Osteoblast (primary cell): ENCODE measurements around the gene KRTAP6-1. TPM values are rescaled to one million over a fixed set of nuclear protein-coding genes. Genes with fewer than 3 reads are reported as not detected.

Experiments used
- DNase-seq: peaks from one replicate; pipeline ENCODE4 v3.0.0; 2011; ENCODE audit warnings: low spot score, mixed read lengths; ENCODE audit not compliant: insufficient read length; ENCODE audit errors: missing footprints
- H2AFZ ChIP-seq: 2 replicates; pipeline ENCODE4 v1.6.0; 2011; ENCODE audit warnings: mild to moderate bottlenecking, low read length
- H3K27ac ChIP-seq: 2 replicates; pipeline ENCODE4 v1.5.1; 2011; ENCODE audit warnings: mild to moderate bottlenecking, low read depth, low read length, moderate library complexity
- H3K27me3 ChIP-seq: 2 replicates; pipeline ENCODE4 v1.6.0; 2012; ENCODE audit warnings: mild to moderate bottlenecking, control low read depth, inconsistent platforms, low read length, moderate library complexity; ENCODE audit not compliant: insufficient read depth
- H3K36me3 ChIP-seq: 2 replicates; pipeline ENCODE4 v1.5.1; 2011; ENCODE audit warnings: mild to moderate bottlenecking, low read length, control low read depth, moderate library complexity; ENCODE audit not compliant: insufficient read depth
- H3K4me1 ChIP-seq: 2 replicates; pipeline ENCODE4 v1.5.1; 2011; ENCODE audit warnings: mild to moderate bottlenecking, low read length, control low read depth, moderate library complexity; ENCODE audit not compliant: insufficient read depth
- H3K4me2 ChIP-seq: 2 replicates; pipeline ENCODE4 v1.6.0; 2011; ENCODE audit warnings: mild to moderate bottlenecking, low read length; ENCODE audit not compliant: insufficient read depth
- H3K4me3 ChIP-seq: fragments of 200-600 bp; sonication (generic); 3 replicates; pipeline ENCODE4 v1.5.1; 2012; ENCODE audit warnings: mild to moderate bottlenecking, low read length, inconsistent platforms; ENCODE audit not compliant: insufficient read depth
- H3K79me2 ChIP-seq: 2 replicates; pipeline ENCODE4 v1.6.0; 2012; ENCODE audit warnings: mild to moderate bottlenecking, low read length, control low read depth, inconsistent platforms; ENCODE audit not compliant: insufficient read depth
- H3K9me3 ChIP-seq: 2 replicates; pipeline ENCODE4 v1.5.1; 2011; ENCODE audit warnings: low read depth, low read length, control low read depth
- H4K20me1 ChIP-seq: 2 replicates; pipeline ENCODE4 v1.6.0; 2012; ENCODE audit warnings: mild to moderate bottlenecking, low read length, control low read depth; ENCODE audit not compliant: insufficient read depth
- CTCF ChIP-seq: IDR thresholded peaks from 2 replicates; pipeline ENCODE4 v1.5.1; 2011; ENCODE audit warnings: mild to moderate bottlenecking, low read depth, low read length, moderate library complexity; ENCODE audit errors: extremely low read depth
- total RNA-seq: library from RNA; depleted of rRNA; stranded (reverse); fragments of >200 nt; gene quantifications from 2 replicates; pipeline ENCODE4 v1.2.3, GENCODE V29; 2012

Gene KRTAP6-1
- not detected in 2 replicates for total RNA-seq

GRCh38 chr21:30613836-30614235 is at the start of gene KRTAP6-1:
KRTAP6-1 (minus strand) TSS chr21:30613930; CDS start chr21:30613904, 26 bp downstream.
- H3K4me1 ChIP-seq = no peaks in the 10 kb centered on the region
- no peak within 1 kb of the TSS for H2AFZ ChIP-seq
- H3K4me3 ChIP-seq = no peak within 1 kb of the TSS
- no peaks in the 10 kb centered on the region for H3K36me3 ChIP-seq
- H3K9me3 ChIP-seq = peaks cover 8% of the 10 kb centered on the region
- H3K27me3 ChIP-seq = no peaks in the 10 kb centered on the region
- H3K4me2 ChIP-seq = no peak within 1 kb of the TSS
- no peak within 1 kb of the TSS for H3K27ac ChIP-seq
- TF ChIP-seq CTCF = no peak
- H4K20me1 ChIP-seq = no peaks in the 10 kb centered on the region
- DNase-seq = no peak
- H3K79me2 ChIP-seq = no peaks in the 10 kb centered on the region

- Histone ChIP-seq H3K4me1 (no peaks in the 10 kb centered on the region), H3K4me2 (no peak overlapping the region), H4K20me1 (no peaks in the 10 kb centered on the region), H3K4me3 (no peak overlapping the region), H3K9me3 (no peaks in the 10 kb centered on the region), H2AFZ (no peak overlapping the region), H3K79me2 (no peaks in the 10 kb centered on the region), H3K27me3 (no peaks in the 10 kb centered on the region), H3K36me3 (no peaks in the 10 kb centered on the region), H3K27ac (no peak overlapping the region)
- no peak for DNase-seq
- TF ChIP-seq CTCF = no peak
Measured at GRCh38 chr21:30652891-30653290, 39.2 kb upstream of the KRTAP6-1 start.

GRCh38 chr21:30646904-30647414 is 33.2 kb upstream of the KRTAP6-1 start:
- Histone ChIP-seq H3K4me1 (no peaks in the 10 kb centered on the region), H3K9me3 (no peaks in the 10 kb centered on the region), H3K4me3 (no peak overlapping the region), H3K27me3 (no peaks in the 10 kb centered on the region), H4K20me1 (no peaks in the 10 kb centered on the region), H3K27ac (no peak overlapping the region), H3K79me2 (no peaks in the 10 kb centered on the region), H3K4me2 (no peak overlapping the region), H3K36me3 (no peaks in the 10 kb centered on the region), H2AFZ (no peak overlapping the region)
- TF ChIP-seq CTCF = no peak
- no peak for DNase-seq

- H3K27ac ChIP-seq = no peak within 1 kb of the TSS
- H3K27me3 ChIP-seq = no peaks in the 10 kb centered on the region
- H4K20me1 ChIP-seq = no peaks in the 10 kb centered on the region
- no peaks in the 10 kb centered on the region for H3K4me1 ChIP-seq
- H3K36me3 ChIP-seq = no peaks in the 10 kb centered on the region
- no peak for TF ChIP-seq CTCF
- H3K4me2 ChIP-seq = no peak within 1 kb of the TSS
- H3K4me3 ChIP-seq = no peak within 1 kb of the TSS
- no peak for DNase-seq
- no peaks in the 10 kb centered on the region for H3K79me2 ChIP-seq
- H2AFZ ChIP-seq = no peak within 1 kb of the TSS
- no peaks in the 10 kb centered on the region for H3K9me3 ChIP-seq
Measured at GRCh38 chr21:30642564-30642963, 28.8 kb upstream of the KRTAP6-1 start, which contains the start of gene KRTAP20-3. KRTAP20-3 (plus strand) TSS chr21:30642864.
